Limb (tissue), 2 donors: ENCODE data around the gene NSUN2.

Experiments
- DNase-seq, 2 donors: peaks; one replicate each; pipeline ENCODE4 v3.0.0-alpha.2; 2016; ENCODE audit errors: extremely low spot score in 2 of 2

NSUN2 gene

DNA sequence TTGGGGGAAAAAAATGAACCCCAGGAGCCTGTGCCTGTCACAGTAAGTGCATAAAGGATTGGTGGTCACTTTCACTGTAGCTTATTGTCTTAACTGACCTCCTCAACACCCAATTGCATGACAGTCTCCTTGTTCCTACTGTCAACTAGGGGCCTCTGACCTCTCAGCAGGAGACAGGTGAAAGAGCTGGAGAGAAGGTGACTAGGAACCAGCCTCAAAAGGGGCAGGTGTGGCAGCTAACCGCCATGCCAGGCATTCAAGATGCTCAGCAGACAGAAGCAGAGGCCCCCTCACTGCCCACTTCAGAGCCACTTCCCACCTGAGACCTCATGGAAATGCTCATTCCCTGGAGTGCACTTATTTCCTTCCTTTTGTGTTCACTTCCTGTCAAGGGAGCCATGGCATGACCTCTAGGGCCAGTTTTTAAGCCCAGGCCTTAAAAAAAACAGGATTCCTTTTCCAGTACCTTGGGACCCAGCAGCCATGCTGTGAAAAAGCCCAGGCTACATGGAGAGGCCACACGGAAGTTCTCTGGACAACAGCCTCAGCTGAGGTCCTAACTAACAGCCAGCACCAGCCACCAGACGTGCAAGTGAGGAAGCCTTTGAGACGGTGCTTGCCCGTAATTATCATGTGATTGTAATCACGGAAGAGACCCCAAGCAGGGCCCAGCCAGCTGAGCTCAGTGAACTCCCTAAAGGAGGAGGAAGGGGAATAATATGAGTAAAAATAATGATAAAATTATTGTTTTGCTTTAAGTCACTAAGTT is 74.9 kb downstream of the NSUN2 start:
- DNase-seq: no peak

DNA sequence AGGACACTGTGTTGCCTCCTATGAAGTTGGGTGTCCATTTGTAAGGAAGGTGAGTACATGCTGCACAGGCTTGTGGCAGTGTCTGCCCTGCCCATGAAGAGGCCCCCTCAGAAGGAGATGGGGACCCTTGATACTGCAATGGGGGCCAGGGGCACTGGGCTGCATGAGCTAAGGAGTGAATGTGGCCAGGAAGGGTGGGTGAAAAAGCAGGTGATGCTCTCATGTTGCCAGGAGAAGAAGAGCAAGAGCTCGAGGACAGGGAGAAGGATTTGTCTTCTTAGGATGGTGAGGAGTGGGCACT is 76.1 kb downstream of the NSUN2 start:
- DNase-seq: no peak

DNA sequence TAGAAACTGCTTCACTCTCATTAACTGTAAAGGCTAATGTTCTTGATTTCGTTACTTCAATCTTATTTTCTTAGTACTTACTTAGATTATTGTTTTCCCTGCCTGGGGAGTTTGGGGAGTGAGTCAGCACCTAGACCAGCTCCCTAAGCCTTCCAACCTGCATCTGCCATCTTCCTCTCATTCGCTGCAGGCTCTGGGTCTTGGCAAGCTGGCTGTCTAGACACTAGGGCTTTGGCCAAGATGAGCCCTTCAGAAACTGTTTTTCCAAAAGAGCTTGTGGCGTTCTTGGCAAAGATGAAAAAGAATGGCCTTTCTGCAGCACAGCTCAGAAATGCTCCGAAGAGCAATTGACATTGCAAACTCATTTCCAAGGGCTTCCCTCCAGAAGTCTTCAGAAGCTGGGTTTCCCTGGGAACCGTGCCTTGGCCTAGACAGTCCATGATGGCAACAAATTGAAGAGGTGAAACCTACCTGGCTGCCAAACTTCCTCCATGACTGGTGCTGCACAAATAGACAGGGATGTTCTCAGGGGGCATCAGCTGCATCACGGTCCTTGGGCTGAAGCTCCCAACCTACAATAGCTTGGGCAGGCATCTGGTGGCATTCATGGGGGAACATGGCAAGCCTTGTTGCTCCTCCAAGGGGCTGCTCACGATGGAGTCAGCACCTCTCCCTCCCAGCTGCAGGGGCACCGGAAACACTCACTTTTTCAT is 76.6 kb downstream of the NSUN2 start:
- DNase-seq: no peak

DNA sequence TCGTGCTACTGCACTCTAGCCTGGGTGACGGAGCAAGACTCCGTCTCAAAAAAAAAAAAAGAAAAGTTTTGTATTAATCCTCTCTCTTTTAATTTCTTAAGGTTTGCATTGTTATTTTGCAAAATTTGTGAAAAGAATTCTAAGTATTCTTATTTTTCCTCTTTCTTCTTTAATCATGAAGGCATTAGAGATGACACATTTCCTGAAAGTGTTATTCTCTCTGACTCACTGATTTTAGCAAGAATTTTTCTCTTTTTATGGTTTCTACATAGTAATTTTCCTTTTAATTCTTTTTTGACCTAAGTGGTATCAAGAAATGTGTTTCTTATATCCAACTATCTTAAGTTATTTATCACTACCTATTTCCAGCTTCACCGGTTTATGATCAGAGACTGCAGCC is 78.0 kb downstream of the NSUN2 start:
- DNase-seq: no peak

DNA sequence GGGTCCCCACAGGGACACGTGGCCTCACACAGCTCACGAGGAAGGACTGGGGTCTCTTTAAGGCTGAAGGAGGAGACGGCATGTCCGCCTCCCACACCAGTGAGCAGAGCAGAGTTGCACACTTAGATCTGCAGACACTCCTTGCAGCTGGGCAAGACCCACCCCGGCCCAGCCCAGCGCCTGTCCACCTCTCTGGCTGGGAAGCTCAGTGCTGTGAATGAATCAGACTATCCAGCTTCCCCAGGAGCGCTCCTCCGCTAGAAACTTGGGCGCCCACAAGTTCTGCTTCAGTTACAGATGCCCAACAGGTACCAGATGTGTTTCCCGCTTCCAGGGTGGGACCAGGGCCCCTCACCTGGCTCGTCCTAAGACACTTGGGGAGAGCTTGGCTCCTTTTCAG is 78.9 kb downstream of the NSUN2 start:
- DNase-seq: no peak

DNA sequence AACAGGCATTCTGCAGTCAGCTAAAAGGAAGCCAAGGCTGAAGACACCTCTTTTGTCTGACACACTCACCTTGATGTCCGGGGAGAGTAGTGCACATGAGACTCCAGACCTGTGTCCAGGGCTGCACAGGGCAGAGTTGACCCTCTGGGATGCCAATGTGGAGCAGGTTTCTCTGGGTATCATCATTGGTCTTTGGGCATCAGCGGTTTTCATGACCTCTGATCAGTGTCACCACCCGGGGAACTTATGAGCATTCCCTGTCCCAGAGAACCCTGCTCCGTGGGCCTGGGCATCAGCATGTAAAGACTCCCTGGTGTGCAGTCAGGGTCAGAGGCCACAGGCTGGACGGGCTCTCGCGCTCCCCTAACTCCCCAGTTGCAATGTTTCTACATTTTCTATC is 80.2 kb downstream of the NSUN2 start:
- DNase-seq: no peak

DNA sequence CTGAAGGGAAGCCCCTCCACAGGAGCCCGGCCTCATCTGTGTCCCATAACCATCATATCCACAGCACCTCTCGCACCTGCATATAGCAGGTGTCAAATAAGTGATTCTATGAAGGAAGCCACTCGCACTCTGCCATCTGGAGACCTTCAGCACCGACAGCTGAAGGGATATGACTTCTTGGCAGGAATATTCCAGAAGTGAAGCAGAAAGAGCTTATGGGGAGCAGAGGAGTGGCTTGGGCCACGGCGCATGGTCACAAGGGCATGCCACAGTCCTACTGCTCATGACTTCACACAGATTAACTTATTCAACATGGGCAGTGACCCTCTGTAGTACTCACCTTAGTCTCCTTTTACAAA is 80.9 kb downstream of the NSUN2 start:
- DNase-seq: no peak

DNA sequence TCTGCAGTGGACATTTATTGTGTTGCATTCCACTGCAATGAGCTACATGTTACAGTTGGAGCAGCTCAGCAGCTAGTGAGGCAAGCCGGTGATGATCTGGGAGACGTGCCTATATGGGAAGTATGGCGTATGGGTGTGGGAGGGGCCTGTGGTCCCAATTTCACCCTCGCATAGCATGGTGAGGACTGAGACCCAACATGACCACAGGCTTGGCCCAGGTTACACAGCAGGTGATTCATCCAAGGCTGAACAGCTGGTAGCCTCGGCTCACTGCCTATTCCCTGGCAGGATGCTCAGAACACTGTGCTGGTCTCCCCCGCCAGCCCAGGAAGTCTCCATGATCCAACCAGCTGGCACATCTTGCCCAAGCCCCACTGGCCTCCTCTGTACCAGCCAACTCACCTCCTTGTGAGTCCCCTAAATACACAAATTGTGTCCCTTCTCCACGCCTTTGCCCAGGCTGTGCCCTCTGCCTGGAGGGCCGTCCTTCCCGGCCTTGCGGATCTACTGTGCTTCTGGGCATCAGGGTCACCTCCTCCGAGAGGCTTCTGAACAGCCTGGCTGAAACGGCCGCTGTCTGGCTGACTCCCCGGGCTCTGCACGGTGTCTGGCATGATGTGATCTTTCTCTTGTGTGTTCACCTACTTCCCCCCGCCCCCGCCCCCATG is 81.4 kb downstream of the NSUN2 start:
- no peak for DNase-seq

DNA sequence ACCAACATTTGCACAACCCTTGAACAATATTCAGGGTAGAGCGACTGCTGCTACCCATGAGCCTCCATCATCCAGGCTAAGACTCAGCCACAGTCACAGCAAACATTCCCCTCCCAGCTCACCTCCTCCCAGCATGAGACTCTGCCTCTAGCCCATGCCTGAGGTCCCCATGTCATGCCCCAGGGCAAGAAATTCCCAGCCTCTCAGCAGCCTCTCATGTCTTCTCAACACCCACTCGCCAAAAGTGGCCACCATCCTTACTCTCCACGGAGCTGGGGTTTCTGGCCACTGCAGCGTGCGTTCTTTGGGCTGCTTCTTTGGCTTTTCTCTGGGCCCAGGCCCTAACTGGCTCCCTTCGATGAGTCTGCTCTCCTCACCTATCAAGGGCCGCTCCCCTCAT is 82.2 kb downstream of the NSUN2 start:
- no peak for DNase-seq
